HG03280 (cell line): ENCODE data around the gene HHAT.
A peak's percentile ranks its signal among the peaks of the same experiment; 100 is the strongest.

Source experiments
- ATAC-seq: cut with Tn5 transposase; IDR thresholded peaks from one replicate; pipeline ENCODE4 v1.9.1; 2021; ENCODE audit warnings: mild to moderate bottlenecking, moderate library complexity; ENCODE audit not compliant: unreplicated experiment

Gene HHAT

DNA sequence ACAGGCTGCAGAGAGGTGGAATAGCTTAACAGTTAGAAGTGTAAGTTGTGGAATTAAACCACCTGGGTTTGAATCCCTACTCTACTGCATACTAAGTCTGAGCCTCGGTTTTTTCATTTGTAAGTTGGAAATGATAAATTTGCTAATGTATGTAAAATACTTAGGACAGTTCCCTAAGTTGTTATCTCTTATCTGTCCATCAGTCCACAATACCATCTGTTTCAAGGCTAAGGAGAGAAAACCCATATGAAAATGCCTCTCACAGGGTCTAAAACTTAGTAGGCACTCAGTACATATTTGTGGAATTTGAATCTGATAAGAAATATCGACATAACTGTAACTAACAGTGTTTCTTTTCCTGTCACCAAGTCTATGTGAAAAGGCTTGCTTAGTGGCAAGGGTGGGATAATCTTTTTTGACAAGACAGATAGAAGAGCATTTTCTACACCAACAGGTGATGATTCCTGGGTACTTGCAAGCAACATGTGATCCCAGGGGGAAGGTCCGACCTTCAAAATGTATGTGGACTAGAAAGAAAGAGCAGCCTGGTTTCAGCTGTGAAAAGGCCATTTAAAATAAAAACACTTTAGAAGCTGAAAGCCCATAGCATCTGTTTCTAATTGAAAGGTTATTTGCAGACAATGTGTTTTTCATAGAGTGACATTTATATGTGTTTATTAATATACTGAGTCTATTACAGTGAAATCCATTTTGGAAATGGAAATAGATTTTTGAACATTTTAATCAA lies 202.9 kb downstream of the HHAT start:
- ATAC-seq = no peak

DNA sequence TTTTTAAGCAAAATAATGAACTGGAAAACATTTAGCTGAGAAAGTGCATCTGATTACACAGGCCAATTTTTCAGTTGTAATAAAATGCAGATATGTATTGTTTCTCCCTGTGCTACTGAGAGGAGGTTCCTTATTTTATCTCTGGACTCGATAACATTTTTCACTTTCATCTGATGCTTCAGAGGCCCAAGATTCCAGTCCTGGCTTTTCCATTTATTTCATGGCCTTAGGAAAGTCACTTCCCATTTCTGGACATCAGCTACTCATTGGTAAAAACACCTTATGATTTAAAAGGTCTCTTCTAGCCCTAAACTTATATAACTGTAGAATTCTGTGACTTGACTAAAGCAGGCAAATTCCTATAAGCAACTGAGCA lies 203.5 kb downstream of the HHAT start:
- no peak for ATAC-seq

DNA sequence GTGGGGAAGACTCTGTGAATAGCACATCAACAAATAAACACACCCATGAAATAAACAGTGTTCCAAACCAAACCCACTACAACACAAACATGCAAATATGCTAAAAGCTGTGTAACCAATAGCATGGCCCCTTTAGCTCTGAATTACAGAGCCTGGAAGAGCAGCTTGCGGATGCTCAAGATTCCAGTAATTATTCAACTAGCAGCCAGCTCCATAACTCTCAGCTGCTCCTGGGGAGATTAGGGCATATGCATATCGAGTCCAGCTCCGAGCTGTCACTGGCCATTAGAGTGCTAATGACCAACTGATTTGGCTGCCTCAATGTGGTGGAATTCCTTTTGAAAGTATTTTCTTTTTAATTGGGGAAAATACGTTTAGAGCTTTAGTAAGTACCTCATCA lies 207.1 kb downstream of the HHAT start:
- ATAC-seq = no peak

DNA sequence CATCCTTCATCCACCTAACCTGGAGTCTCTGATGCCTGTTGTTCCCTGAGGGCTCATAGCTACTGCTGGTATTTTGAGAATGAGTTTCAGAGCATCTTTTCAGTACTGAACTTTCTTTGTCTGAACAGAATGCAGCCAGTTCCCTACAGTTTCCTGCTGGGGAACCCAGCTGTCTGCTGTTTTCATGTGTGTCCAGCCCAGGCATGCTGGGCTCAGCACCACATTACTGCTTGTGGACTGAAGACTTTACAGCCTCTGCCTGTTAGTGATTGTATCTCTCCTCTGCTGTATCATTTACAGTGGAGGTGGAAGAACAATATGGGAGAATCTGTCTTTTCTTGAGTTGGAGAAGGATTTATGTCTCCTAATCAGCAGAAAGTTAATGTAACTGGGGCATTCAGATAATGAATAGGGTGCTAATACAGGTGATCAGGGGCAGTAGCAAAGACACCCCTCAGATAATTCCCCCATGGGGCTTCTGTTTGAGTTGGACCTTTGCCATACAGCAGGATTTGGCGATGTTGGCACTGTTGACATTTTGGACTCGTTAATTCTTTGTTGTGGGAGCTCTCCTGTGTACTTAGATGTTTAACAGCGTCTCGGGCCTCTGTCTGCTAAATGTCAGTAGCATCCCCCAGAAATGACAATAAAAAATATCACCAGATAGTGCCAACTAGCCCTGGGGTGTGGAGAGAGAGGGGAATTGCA lies 207.7 kb downstream of the HHAT start:
- ATAC-seq = no peak

DNA sequence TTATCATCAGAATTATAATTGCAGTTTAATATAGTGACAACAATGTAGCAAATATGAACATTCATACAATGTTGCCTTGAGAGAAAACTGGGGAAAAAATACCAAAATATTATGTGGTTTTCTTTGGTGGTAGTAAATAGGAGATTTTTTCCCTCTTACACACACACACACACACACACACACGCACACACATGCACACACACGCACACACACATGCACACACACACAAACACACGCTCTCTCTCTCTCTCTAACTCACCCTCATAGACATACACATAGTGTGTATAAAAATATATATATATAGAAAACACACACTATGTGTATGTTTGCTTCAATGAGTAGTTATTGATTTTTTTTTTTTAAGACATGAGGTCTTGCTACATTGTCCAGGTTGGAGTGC lies 211.6 kb downstream of the HHAT start:
- ATAC-seq = no peak

DNA sequence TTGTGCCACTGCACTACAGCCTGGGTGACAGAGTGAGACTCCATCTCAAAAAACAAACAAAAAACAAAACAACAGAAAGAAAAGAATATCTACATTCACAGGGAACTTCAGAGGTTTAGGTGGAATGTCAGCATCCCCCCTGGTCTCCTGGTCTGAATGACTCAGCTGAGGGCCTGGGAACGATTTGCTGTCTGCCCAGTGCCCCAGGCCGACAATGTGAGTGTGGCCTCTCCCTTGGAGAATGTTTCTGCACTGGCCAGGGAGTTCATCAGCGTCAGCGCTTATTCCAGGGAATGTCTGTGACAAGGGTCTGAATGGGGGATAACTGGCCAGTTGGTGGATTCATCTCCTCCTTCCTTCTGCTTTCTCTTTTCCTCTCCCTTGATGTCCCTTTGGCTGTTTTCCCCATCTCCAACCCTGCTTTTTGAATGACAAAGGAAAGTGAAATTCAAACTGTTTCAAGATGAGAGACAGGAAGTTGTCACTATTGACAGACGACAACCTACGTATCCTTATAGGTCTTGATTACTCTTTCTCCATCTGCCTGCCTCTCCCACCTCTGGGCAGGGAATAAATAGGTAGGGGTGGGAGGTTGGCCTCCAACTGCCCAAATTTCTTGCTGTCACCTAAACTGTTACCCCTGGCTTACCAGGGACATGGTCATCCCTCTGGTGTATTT lies 213.1 kb downstream of the HHAT start:
- no peak for ATAC-seq

DNA sequence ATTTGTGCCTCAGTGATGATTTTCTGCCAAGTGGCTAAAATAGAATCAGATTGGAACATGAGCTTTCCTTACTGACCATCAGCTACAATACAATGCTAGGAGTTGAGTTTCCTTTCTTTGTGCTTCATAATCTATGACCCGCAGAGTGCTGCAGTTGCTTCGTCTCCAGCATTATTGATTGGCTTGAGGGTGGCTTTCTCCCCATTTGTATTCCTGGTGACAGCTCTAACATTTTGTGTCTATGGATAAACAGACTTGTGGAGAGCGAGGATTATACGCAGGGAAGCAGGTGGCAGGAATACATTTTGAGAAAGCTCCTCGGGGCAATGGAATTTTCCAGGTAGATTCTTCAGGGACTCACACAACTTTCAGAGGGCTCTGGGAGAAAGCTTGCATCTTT lies 223.2 kb downstream of the HHAT start:
- no peak for ATAC-seq

DNA sequence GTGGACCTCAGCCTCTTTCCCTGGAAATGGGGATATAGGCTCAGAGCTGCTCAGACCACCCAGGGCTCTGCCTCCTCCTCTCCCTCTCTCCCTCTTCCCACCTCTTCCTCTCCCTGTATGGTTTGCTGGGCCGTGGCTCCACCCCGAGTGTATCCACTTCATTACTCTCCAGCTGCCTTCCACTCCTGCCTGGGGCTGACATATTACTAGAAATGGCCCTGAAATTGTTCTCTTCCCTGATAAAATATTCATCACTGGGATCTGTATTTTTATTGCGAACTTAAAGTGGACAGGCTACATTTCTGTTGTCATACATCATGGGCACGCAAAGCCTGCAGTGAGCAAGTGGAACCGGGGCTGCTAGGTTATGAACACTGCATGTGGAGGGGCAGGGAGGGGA lies 225.0 kb downstream of the HHAT start:
- ATAC-seq = no peak

DNA sequence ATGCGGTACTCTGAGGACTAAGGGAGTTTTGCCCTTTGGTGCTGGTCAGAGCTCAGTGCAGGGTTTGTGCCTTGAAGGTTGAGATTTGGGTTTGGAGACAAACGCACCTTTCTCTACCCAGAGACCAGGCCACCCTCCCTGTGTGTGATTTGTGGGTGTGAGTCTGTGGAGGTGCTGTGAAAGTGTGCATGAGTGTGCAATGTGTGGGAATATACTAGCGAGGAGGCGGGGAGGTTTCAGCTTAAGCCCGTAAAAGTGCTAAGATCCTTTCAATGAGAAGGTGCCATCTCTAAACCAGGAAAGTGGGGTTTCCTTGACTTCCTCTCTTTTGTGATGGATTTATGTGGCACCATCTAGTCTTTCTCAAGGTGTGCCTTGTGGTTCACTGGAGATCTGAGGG lies 225.7 kb downstream of the HHAT start:
- no peak for ATAC-seq

DNA sequence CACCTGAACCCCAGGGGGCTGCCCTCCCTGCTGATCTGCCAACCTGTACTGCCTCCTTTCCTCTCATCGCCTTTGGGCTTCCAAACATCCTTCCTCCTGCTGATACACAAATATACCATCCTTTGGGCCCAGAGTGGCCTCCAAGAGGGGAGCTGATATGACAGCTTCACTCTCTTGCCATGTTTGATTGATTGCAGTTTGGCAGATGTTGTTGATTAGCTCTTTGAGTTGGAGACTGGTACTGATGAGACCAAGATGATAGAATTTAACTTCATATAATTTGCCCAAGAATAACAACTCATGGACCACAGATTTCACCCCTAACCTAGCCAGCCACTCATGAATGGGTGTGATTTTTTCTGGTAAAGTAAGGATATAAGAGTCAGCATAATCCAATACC lies 227.8 kb downstream of the HHAT start:
- ATAC-seq = no peak

DNA sequence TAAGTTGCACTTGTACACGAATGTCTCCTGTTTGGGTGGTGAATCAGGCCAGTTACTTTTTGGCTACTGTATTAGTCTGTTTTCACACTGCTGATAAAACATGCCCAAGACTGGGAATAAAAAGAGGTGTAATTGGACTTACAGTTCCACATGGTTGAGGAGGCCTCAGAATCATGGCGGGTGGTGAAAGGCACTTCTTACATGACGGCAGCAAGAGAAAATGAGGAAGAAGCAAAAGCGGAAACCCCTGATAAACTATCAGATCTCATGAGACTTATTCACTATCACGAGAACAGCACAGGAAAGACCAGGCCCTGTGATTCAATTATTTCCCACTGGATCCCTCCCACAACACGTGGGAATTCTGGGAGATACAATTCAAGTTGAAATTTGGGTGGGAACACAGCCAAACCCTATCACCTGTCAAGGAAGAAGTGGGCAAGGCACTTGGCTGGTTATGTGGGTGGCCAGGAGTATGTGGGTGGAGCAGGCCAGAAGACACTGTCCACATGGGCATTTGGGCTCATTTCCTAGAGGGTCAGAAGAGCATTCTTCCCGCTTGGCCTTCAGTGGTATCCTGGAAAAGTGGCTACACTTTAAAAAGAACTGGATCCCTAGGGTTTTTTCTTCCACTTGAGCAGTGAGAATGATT lies 228.8 kb downstream of the HHAT start:
- no peak for ATAC-seq

DNA sequence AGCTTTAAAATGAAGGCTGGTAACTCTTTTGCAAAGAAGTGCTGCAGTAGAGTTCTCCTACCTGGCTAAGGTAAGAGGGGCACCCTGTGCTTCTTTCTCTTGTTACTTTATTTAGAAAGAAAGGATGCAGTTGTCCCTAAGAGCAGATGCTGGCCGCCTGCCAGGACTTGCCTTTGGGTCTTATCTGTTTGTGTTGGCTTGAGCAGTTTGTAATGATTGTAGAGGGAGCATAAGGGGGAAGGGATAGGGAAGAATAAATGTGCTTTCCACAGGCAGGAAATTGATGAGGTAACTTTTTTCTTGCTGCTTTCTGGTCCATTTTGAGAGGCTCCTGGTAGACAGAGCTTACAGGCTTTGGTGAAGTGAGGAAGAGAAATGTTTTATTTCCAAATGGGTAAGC lies 229.6 kb downstream of the HHAT start:
- no peak for ATAC-seq

DNA sequence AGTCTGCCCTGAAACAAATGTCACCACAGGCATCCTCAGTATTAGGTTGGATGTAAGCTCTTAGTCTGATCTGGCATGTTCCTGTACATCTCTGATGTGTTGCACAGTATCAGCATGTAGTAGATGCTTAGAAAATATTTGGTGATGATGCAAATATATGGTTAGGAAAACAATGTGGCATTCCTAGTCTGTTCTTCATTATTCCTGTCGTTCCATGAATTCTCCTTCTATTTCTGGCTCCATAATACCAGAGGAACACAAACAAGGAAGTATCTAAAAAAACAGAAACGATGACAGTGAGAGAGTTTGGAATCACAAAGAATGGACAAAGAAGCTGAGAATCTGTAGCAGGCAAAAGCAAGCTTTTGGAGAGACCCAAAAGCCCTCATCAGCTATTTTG lies 236.6 kb downstream of the HHAT start:
- no peak for ATAC-seq

DNA sequence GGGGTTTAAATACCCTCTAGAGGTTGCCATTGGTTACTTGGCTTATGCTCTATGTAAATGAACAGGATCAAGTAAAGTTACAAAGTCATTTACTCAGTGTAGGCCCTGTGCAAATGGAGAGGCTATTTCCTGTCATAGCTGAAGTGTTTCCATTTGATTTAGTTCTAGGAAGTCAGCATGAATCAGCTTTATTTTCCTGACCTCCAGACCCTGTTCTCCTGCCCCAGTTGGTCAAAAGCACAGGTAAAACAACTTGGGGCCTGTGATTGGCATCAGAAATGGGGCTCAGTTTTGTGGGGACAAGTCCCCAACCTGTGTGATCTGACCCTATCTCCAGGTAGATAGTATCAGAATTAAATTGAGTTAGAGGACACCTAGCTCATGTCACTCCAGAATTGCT lies 239.9 kb downstream of the HHAT start:
- ATAC-seq = no peak

DNA sequence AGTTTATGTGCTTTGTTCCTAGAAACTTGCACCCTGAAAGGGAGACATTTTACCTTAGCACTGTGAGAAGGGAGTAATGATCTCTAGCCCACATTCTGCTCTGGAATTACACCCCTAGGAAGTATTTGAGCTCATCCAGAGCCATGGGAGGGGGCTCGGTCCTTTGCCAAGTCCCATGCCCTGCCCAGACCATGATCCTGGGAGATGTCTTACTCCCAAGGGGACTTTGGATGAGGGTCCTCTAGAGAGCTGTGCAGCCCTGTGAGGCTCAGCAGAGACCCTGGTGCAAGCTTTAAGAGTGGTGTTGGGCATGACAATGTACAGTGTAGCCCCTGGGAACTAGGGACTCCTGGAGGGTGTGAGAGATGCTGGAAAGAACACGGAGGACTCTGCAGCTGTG lies 241.4 kb downstream of the HHAT start:
- ATAC-seq = no peak

DNA sequence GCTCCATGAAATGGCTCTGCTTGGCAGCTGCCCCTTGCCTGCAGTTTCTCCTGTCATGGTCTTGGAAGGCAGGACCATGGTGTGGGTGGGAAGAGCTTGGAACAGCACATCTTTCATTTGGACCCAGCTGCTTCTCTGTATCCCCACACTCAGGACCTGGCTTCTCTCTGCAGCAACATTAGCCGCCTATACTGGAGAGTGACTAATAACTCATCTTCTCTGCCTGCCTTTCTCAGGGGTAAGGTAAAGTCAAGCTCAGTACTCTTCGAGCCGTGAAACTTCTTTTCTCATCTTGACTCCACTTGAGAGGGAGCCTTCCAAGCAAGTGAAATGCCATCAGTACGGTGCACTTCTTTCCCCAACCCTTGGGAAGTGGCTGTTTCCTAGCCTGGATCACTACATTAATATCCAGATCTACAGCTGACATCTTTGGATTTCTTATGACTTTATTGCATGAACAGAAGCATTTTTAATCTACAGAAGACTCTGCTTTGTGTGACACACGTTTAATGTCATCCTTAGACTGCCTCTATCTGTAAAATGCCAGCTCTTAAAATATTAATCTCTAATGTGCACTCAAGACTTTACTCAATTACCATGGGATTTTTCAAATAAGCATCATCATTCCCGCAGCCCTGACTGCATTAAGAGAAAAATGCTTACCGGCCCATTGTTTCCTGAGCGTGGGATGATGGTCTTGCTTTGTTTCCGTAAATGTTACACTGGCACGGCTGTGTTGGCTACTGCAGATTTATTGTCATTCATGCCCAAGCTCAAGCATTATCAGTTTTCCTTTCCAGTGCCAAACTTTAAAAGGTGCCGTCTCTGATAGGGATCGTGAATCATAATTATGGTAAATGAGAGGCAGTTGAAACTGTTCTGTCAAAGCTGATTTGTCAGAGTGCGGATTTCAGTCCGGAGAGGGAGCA lies 242.9 kb downstream of the HHAT start:
- no peak for ATAC-seq

DNA sequence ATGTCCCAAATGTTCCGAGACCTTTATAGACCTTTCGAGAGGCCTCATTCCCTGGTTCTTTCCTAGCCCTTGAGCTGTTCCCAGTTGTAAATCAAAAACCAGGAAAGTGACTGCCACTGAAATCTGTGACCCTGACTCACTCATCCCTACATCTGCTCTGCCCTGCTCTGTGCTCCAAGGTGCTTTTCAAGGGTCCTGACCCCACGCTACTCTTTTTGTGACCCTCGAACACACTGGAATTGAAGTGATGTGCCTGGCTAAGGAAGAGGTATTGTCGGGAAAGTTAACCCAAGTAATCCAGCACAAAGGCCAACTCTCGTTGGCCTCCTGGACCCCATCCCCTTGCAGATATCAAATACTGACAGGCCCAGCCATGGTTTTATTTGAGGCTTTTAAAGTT lies 244.4 kb downstream of the HHAT start:
- no peak for ATAC-seq

DNA sequence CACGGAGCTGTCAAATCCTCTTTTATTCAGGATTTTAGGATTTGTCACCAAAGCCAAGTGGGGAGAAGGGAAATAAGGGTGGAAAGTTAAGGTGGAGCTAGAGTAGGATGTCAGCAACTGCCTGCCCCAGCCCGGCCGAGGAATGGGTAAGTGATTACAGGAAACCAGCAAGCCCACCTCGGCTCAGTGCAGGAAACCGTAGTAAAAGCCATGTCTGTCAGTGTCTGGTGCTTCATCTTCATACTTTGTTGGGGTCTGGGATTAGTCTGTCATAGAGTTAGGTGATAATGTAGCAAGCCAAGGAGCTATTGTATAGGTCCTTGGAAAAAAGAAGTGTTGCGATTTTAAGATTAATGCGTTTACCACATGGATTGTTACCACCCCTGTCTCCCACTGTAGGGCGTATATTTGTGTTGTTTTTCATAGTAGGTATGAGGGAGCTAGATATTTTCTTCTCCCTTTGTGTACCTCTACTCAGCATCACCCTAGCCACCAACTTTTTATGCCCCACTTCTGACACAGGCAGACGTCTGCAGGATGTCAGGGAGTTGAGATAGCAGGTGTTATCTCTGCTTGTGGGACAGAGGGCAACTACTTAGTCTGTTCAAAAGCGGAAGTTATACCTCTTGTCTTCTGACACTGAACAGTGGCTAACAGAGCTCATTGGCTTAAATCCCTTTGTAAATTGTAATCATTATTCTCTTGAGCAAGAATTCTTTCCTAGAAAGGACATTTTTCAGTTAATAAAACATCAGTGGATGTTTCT lies 253.7 kb downstream of the HHAT start:
- ATAC-seq = no peak

DNA sequence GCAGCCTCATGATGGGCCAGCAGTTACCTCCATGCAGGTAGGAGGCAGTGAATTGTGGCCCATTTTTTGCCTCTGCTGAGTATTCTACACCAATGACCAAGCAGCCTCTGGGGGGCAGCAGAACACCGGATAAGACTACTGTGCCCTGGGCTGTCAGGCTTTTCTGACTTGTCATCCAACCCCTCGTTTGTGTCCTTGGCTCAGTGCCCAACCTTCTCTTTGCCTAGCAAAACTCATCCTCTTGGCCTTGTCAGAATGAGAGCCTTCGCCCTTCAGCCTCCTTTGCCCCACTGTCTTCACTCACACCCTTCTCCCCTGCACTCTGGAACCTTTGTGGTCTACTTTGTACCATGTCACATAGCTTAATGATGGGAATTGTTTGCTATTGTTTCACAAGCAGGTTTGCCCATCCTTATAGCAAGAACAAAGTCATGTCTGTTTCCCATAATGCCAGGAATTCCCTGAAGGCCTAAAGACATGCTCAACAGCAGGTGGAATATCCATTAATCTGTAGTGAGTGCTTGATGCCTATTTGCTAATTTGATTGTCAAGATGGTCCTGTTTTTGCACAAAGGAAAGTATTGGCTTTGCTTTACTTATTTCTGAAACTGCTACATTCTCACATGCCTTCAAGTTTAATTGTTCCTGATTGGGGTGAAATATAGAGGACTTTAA lies 255.9 kb downstream of the HHAT start:
- peak; percentile 85 for ATAC-seq
